ENCODE results near the gene PTGR1.

The PTGR1 gene

GRCh38 chr9:111516061-111516465 is 83.4 kb downstream of the PTGR1 start:
- TF ChIP-seq YY1 (IDR thresholded peaks at IDR 0.05; ENCODE audit: low read depth) (no peak), EGR1 (IDR thresholded peaks at IDR 0.05) (no peak)

- no peak for TF ChIP-seq ZBTB7A (IDR thresholded peaks at IDR 0.05; ENCODE audit: low read depth)
- no peak for TF ChIP-seq MAX (IDR thresholded peaks at IDR 0.05)
- TF ChIP-seq EGR1 (IDR thresholded peaks at IDR 0.05), result no peak
- TF ChIP-seq TEAD4 (IDR thresholded peaks at IDR 0.05), result no peak
- no peak for TF ChIP-seq EP300 (IDR thresholded peaks at IDR 0.05; ENCODE audit: borderline replicate concordance)
- TF ChIP-seq RAD21 (IDR thresholded peaks at IDR 0.05; ENCODE audit: low read depth), result no peak
- TF ChIP-seq FOXM1 (IDR thresholded peaks at IDR 0.05; ENCODE audit: borderline replicate concordance, low read depth), result no peak
- no peak for TF ChIP-seq TAF1 (IDR thresholded peaks at IDR 0.05; ENCODE audit: low read depth)
- no peak for TF ChIP-seq REST (IDR thresholded peaks at IDR 0.05; ENCODE audit: low read depth)
- no peak for TF ChIP-seq TCF12 (IDR thresholded peaks at IDR 0.05; ENCODE audit: low read depth)
- no peak for TF ChIP-seq NFIC (IDR thresholded peaks at IDR 0.05)
- TF ChIP-seq CREB1 (IDR thresholded peaks at IDR 0.05; ENCODE audit: low read depth), result no peak
- no peak for TF ChIP-seq CEBPB (IDR thresholded peaks at IDR 0.05)
- no peak for TF ChIP-seq YY1 (IDR thresholded peaks at IDR 0.05; ENCODE audit: low read depth)
- no peak for TF ChIP-seq USF1 (IDR thresholded peaks at IDR 0.05)
These were observed 84.5 kb downstream of the PTGR1 start for GRCh38 chr9:111514967-111515366.
